Measurements from ENCODE around the gene AFAP1.

DNA sequence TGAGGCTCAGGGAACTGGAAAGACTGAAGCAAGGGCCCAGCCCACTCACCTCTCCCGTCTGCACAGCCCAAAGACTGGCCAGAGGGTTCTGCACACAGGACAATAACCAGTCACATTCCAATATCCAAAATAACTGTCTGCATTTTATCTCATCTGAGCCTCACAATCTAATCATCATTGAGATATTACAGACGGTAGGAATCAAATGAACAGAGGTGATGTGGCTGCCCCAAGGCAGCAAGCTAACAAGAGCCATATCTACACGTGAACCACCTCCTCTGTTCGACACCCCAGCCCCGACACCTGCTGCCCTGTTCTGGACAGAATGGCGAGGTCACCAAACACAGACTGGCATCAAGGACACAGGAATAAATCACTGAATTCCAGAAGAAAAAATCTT lies 60.5 kb downstream of the AFAP1 start:
- TF ChIP-seq RAD21 (IDR thresholded peaks at IDR 0.05; ENCODE audit: low read depth) (no peak), EP300 (IDR thresholded peaks at IDR 0.05; ENCODE audit: borderline replicate concordance) (no peak)
